ENCODE measurements around the gene ADGRV1. TPM values are rescaled to one million over a fixed set of nuclear protein-coding genes. Genes with fewer than 3 reads are reported as not detected.
A peak's percentile ranks its signal among the peaks of the same experiment; 100 is the strongest.

The ADGRV1 gene
- polyA plus RNA-seq, 1 of the 3 experiments (the other 2 are of a cell fraction): 0.23 TPM

DNA sequence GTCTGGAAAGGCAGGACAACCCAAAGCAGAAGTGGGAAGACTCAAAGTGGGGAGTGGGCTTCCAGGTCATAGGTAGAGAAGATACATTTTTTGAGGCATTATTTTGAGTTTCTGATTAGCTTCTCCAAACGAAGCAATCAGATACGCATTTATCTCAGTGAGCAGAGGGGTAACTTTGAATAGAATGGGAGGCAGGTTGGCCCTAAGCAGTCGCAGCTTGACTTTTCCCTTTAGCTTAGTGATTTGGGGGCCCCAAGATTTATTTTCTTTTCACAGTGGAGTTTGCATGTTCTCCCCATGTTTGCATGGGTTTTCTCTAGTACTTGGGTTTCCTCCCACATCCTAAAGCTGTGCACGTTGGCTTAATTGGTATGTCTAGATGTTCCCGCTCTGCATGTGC, 422.6 kb downstream of the ADGRV1 start:
- no peak overlapping the region for H2AFZ ChIP-seq (ENCODE audit: low read depth)
- CTCF ChIA-PET: interaction anchor here (0.7 to 2.1 kb wide), 4 partner anchors 13 to 403 kb away, joined by 3 to 12 read pairs (median 4); no protein-coding TSS in a partner anchor

More for the DNA sequence above, 422.6 kb downstream of the ADGRV1 start:
- H3F3A ChIP-seq (replicated peaks; ENCODE audit: insufficient read depth): no peaks in the 10 kb centered on the region
- no peaks in the 10 kb centered on the region for H3K9me3 ChIP-seq
- H3K9ac ChIP-seq: no peak overlapping the region
- no peak overlapping the region for H3K4me3 ChIP-seq (ENCODE audit: low read depth in 2 of 2, low read length in 1 of 2)
- H3K79me2 ChIP-seq (ENCODE audit: insufficient read depth): no peaks in the 10 kb centered on the region
- H3K9me2 ChIP-seq: no peaks in the 10 kb centered on the region
- H3K4me1 ChIP-seq (ENCODE audit: control insufficient read depth in 1 of 2, insufficient read depth in 2 of 2, low read depth in 1 of 2, low read length in 1 of 2): peaks cover 0 to 23% of the 10 kb centered on the region in 2 experiments; a peak in 2 of 4 replicates
- peak overlapping the region in 1 of 2 experiments; percentile 60; a peak in 2 of 4 replicates for H3K27ac ChIP-seq (ENCODE audit: low read depth in 2 of 2, low read length in 1 of 2)
- H4K20me1 ChIP-seq (ENCODE audit: insufficient read depth): no peaks in the 10 kb centered on the region
- WGBS (ENCODE audit: low lambda C conversion rate): 80% methylated on average over 5 of the region's 5 CpGs
- TF ChIP-seq NFIC (IDR thresholded peaks at IDR 0.05; ENCODE audit: borderline replicate concordance): no peak
- no peak for TF ChIP-seq FOSL2 (IDR thresholded peaks at IDR 0.05; ENCODE audit: borderline replicate concordance, low read depth)
- no peak for TF ChIP-seq SIN3A (IDR thresholded peaks at IDR 0.05; ENCODE audit: borderline replicate concordance, low read depth, low read length)
- TF ChIP-seq CHD2 (IDR thresholded peaks at IDR 0.05; ENCODE audit: low read length, partially characterized antibody): no peak
- no peak for TF ChIP-seq RAD21 (IDR thresholded peaks at IDR 0.05; ENCODE audit: low read length)
- no peak for TF ChIP-seq POLR2AphosphoS5 (IDR thresholded peaks at IDR 0.05; ENCODE audit: low read depth, low read length)
- no peak for TF ChIP-seq TAF1 (IDR thresholded peaks at IDR 0.05; ENCODE audit: borderline replicate concordance, low read depth, low read length)
- no peak for TF ChIP-seq RXRA (IDR thresholded peaks at IDR 0.05; ENCODE audit: borderline replicate concordance, low read depth)
- no peak for TF ChIP-seq TEAD4 (IDR thresholded peaks at IDR 0.05; ENCODE audit: borderline replicate concordance, insufficient read depth)
- TF ChIP-seq, protein P1, sequence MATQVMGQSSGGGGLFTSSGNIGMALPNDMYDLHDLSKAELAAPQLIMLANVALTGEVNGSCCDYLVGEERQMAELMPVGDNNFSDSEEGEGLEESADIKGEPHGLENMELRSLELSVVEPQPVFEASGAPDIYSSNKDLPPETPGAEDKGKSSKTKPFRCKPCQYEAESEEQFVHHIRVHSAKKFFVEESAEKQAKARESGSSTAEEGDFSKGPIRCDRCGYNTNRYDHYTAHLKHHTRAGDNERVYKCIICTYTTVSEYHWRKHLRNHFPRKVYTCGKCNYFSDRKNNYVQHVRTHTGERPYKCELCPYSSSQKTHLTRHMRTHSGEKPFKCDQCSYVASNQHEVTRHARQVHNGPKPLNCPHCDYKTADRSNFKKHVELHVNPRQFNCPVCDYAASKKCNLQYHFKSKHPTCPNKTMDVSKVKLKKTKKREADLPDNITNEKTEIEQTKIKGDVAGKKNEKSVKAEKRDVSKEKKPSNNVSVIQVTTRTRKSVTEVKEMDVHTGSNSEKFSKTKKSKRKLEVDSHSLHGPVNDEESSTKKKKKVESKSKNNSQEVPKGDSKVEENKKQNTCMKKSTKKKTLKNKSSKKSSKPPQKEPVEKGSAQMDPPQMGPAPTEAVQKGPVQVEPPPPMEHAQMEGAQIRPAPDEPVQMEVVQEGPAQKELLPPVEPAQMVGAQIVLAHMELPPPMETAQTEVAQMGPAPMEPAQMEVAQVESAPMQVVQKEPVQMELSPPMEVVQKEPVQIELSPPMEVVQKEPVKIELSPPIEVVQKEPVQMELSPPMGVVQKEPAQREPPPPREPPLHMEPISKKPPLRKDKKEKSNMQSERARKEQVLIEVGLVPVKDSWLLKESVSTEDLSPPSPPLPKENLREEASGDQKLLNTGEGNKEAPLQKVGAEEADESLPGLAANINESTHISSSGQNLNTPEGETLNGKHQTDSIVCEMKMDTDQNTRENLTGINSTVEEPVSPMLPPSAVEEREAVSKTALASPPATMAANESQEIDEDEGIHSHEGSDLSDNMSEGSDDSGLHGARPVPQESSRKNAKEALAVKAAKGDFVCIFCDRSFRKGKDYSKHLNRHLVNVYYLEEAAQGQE (IDR thresholded peaks at IDR 0.05; ENCODE audit: low read depth, low read length): no peak
- no peak for TF ChIP-seq IRF3 (IDR thresholded peaks at IDR 0.05; ENCODE audit: low read depth, low read length)
- TF ChIP-seq TCF12 (IDR thresholded peaks at IDR 0.05): no peak
- no peak for TF ChIP-seq MAX (IDR thresholded peaks at IDR 0.05; ENCODE audit: low read depth)
- TF ChIP-seq FOXJ3 (CRISPR knock-in tag; IDR thresholded peaks at IDR 0.05): no peak
- TF ChIP-seq EZH2phosphoT487 (IDR thresholded peaks at IDR 0.05; ENCODE audit: borderline replicate concordance, low read depth): no peak
- TF ChIP-seq ELF1 (IDR thresholded peaks at IDR 0.05): no peak
- no peak for TF ChIP-seq PBX3 (IDR thresholded peaks at IDR 0.05)
- TF ChIP-seq YY1 (IDR thresholded peaks at IDR 0.05; ENCODE audit: low read depth): no peak
- TF ChIP-seq GATA2 (CRISPR knock-in tag; IDR thresholded peaks at IDR 0.05): no peak
- TF ChIP-seq EP300 (IDR thresholded peaks at IDR 0.05; ENCODE audit: borderline replicate concordance in 1 of 2, low read depth in 1 of 2, low read length in 1 of 2): no peak
- no peak for DNase-seq
- H3K4me2 ChIP-seq: no peak overlapping the region
- POLR2A ChIA-PET: no interaction called here
- no peaks in the 10 kb centered on the region for H3K27me3 ChIP-seq (ENCODE audit: insufficient read depth)
- H3K36me3 ChIP-seq (replicated peaks in 1 of 2; ENCODE audit: control insufficient read depth in 1 of 2, insufficient read depth in 2 of 2, low read length in 1 of 2): no peaks in the 10 kb centered on the region

All from SK-N-SH (cell line).